ENCODE results near the gene DLG5.
"Not testable (repeated sequence)": the region's sequence is repeated elsewhere in the genome, so short reads cannot be mapped to it uniquely, and the experiment has no call there.

The DLG5 gene

DNA sequence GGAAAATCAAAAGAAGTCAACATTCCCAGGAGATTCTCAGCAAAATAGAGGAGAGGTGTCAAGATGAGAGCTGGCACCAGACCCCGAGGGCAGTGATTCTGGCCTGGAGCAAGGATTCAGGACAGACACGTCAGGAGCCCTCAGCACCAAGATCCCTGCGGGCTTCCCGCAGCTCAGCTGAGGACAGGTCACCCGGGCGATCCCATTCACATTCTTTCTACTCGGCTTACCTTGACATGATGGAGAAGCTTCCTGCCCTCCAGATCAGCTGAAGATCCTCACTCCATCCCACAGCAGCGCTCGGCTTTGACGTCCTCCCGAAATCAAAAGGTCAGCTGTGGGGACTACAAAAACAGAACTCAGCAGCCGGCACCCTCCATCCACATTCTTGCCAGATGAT is 139.1 kb downstream of the DLG5 start:
- no peak for DNase-seq

DNA sequence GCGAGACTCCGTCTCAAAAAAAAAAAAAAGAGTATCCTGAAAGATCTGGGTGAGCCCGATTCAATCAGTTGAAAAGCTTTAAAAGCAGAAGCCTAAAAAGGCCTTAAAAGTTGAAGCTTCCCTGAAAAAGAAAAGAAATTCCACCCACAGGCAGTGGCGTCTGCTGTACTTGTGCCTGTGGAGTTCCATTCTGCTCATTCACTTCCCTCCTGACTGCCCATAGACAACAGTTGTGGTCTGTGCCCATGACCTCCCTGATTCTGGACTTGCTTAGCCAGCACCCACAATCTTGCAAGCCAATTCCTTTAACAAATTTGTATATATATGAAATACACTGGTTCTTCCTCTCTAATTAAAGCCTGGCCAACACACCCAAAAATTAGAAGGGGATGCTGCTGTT is 141.7 kb downstream of the DLG5 start:
- no peak for DNase-seq

DNA sequence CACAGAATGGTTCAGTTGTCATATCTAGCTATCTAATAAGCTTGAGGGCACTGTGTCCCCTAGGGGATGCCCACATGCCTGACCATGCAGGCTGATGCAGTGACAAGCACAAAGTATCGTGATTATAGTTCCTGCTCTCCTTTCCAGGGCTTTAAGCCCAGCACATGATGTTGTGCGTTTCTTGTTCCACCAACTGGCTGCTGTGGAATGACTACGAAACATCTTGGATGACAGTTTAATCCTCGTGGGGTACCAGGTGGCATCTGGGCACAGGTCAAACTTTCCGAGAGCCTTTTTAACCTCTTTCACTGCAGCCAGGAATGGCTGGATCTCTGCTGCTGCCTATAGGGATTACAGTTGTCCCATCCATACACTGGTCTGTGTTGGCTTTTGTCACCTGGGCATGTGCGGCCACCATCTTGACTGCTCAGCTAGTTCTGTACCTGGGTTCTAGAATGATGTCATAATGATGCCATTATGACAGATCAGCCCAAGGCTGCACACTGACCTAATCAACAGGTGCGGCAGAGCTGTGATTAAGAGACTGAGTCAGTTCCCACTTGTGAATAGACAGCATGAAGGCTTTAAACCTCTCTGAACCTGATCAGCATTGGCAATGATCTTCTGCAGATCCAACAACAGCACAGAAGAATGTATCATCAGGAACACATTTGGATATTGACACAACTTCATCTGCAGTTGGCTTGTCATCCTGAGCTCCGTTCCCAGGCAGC is 144.1 kb downstream of the DLG5 start:
- no peak for DNase-seq

DNA sequence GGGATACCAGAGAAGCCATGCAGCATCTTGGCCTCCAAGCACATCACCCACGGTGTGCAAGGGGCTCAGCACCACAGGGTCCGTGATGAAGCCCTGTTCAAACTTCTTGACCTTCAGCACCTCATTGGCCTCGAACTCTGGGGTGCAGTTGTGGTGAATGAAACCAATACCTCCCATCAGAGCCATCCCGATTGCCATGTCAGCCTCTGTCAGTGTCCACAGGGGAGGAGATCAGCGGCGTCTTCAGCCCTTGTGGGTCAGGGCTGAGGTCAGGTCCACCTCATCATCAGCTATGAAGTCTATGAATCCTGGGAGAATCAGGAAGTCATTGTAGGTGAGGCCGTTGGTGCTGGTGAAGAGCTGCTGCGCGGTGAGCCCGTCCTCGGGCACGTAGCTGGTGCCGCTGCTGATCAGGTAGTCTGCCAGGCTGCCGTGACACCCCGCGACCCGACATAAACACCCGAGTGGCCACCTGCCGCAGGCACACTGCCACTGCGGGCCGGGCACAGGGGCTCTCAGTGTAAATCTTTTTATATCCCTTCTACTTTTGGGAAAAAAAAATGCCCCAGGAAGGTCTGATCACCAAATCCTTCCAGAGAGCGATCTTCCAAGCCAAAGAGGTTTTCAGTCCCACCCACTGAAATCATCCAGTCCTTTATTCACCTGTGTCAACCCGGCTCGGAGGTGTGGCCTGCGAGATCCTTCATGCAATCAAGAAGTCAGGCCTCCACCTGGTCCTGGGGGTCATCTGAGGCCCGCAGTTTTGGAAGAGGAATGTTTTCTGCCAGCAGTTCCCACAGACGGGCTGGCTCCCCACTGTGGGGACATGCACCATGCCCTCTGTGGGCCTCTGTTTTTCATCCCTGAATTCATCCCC is 144.9 kb downstream of the DLG5 start:
- no peak for DNase-seq

DNA sequence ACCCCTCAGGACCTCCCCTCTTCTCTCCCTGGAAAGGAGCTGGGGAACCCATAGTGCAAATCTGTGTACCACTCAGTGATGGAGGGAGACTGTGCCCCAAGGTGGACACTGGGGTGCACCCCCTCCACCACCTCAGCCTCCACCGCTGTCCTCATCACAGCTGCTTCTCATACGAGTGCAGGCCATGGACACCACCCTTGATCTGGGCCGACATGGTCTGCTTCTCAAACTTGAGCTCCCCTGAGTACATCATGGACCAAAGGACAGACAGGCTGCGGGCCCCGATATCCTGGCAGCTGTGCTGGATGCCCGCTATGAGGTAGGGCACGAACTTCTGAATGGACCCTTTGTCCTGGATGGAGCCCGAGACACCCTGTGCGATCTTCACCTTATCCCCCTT is 146.4 kb downstream of the DLG5 start:
- DNase-seq: no peak

DNA sequence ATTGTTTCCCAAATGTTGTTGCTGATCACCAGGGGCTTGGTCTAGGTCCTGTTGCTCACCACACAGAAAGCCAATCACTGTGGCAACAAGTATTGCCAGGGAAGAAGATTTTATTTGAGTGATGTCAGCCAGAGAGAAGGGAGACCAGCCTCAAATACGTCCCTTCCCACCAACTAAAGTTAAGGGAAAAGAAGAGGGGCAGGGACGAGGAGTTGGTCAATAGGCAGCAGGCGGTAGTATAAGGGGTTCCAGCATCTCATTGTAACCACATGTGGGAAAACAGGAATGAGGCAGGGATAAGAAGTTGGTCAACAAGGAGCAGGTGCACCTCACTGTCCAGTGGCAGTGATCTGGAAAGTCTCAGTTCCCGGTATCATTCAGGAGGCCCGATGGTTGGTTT is 150.1 kb downstream of the DLG5 start:
- no peak for DNase-seq

DNA sequence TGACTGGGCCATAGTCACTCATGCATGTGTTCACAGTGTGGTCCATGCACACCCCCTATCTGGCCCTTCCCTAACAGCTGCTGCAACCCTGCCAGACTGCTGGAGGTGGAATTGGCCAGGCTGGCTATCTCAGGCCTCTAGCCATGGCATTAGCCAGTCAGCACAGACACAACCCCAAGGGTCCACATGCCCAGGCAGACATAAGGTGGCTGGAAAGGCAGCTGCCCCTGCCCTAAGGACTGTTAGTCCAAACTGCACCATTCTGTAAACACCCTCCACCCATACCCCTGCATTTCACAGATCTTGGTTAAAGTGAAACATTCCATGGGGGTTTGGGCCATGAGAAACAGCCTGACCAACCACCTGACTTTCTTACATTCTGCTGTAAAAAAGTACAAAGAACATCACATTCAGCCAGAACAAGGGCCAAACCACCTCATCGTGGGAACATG is 151.6 kb downstream of the DLG5 start:
- DNase-seq: no peak

DNA sequence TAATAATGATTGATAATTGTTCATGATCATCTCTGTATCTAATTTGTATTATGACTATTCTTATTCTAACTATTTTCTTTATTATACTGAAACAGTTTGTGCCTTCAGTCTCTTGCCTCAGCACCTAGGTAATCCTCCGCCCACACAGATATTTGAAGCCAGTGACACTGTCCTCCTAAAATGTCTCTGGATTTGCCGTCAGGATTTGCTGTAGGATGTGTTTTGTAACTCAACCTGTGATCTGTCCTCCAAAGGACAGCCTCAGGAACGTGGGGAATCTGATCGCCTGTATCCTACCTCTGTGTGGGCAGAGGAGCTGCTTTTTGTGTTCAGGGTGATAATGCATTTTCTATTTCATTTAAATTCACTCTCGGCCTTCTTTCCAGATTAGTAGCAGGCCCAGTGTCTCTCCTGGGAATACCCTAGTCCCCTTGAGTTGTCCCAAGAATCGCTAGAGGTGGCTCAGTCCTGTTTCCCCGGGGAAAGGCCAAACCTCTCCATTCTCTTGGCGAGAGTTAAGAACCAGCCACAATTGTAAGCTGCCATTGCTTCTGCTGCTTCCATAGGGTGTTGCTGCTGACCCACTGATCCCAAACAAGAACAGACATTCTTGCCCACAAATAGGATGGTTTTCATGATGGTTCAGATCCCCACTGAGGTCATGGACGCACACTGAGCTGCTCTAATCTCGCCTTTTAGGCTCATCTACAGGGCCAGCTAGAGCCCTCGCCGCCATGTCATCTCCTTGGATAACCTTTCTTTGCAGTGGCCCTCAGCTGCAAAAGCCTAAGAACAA is 152.7 kb downstream of the DLG5 start:
- DNase-seq: no peak

DNA sequence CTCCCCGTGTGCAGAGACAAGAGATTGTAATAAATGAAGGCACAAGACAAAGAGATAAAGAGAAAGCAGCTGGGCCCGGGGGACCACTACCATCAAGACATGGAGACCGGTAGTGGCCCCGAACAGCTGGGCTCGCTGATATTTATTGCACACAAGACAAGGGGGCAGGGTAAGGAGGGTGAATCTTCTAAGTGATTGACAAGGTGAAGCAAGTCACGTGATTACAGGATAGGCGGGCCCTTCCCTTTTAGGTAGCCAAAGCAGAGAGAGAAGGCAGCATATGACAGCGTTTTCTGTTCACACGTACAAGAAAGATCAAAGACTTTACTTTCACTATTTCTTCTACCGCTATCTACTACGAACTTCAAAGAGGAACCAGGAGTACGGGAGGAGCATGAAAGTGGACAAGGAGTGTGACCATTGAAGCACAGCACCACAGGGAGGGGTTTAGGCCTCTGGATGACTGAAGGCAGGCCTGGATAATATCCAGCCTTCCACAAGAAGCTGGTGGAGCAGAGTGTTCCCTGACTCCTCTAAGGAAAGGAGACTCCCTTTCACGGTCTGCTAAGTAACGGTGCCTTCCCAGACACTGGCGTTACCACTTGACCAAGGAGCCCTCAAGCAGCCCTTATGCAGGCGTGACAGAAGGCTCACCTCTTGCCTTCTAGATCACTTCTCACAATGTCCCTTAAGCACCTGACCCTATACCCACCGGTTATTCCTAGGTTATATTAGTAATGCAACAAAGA is 153.5 kb downstream of the DLG5 start:
- DNase-seq: not testable (repeated sequence)

DNA sequence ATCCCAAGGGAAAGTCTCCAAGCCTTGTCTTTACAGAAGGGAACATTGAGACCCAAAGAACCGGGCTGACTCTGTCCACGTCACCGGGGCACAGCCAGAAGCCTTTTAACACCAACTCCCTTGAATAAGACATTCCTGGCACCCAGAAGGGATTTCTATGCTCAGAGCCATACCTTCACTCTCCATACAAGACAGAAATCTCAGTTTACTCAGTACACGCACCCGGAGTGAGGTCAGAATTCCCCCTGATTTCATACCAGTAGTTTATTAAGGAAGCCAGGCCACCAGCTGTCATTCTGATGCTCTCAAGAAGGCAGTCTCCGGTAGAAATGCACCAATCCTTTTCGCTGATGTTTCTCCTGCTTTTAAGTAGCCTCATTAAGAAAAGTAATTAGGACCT is 154.7 kb downstream of the DLG5 start:
- no peak for DNase-seq

DNA sequence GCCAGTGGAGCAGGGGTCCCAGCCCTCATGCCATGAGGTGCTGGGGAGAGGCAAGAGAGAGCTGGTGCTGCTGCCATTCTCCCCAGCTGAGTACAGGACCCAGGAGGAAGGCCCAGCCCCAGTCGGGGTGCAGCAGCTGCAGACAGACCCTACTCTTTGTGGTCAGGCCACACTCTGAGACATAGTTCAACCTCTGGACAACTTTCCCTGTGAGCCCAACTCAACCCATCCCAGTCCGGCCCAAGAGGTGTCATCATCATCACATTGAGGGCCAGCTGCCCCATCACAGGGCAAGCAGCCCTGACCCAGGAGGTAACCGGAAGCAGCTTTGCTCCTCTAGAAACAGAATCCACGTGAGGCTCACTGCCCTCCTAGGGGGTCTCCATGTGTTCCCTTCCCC is 155.1 kb downstream of the DLG5 start:
- no peak for DNase-seq

DNA sequence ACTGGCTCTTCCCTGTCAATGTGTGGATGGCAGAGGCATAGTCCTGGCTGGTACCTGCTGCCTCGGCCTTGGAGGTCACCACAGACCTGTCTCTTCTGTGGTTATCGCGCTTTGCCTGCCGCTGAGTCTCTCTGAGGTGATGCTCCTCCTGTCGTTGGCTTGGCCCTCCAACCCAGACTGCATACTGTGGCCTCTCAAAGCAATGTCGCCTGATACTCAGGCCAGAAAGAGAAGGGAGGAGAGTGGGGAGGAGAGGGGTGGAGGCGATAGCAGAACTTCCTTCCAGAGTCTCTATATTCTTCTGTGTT is 155.7 kb downstream of the DLG5 start:
- no peak for DNase-seq

DNA sequence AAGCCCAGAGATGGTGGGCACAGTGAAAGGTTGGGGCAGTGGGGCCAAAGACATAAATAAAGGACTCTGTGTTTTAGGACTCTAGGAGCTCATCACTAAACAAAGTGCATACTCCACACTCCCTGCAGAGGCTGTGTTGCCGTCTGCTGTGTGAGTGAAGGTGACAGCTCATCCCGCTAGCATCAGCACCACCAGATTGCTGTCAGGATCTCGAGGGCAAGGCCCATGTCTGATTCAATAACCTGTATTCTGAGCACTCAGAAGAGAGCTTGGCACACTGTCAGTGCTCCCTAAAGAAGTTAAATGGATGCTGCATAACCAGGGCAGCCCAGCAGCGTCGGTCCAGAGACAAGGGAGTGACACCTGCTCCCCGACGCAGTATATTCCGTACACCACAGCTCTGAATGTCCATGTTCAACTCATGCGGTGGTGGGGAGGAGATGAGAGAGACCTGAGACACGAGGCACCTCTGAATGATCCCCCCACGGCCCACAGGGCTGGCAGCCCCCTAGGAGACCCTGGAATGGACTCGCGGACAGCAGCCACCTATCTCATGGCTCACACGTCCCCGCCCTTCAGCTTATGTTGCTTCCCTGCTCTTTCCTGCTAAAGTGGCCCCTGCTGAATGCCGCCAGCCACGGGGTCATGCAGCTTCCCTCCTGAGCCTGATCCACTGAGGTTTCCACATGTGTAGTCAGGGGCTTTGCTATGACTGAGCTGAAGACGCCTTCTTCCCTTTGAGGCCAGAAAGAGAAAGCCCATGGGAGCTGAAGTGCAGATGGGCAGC is 156.3 kb downstream of the DLG5 start:
- DNase-seq: no peak

DNA sequence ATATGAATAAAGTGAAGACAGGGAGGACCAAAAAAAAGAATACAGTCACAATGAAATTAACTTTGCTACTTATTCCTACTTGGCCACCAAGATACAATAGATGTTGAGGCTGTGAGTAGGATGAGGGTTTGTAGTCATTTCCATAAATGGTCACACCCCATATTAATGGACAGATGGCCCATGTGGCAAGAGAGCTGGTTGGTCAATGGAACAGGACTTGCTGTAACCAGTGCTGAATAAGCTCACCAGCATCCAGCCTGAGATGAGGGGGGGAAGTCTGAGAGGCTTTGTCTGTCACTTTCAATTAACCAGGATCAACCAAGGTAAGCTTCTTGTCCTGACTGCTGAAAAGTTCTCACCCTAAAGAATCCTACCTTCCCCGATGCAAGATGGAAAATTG is 158.5 kb downstream of the DLG5 start:
- no peak for DNase-seq

DNA sequence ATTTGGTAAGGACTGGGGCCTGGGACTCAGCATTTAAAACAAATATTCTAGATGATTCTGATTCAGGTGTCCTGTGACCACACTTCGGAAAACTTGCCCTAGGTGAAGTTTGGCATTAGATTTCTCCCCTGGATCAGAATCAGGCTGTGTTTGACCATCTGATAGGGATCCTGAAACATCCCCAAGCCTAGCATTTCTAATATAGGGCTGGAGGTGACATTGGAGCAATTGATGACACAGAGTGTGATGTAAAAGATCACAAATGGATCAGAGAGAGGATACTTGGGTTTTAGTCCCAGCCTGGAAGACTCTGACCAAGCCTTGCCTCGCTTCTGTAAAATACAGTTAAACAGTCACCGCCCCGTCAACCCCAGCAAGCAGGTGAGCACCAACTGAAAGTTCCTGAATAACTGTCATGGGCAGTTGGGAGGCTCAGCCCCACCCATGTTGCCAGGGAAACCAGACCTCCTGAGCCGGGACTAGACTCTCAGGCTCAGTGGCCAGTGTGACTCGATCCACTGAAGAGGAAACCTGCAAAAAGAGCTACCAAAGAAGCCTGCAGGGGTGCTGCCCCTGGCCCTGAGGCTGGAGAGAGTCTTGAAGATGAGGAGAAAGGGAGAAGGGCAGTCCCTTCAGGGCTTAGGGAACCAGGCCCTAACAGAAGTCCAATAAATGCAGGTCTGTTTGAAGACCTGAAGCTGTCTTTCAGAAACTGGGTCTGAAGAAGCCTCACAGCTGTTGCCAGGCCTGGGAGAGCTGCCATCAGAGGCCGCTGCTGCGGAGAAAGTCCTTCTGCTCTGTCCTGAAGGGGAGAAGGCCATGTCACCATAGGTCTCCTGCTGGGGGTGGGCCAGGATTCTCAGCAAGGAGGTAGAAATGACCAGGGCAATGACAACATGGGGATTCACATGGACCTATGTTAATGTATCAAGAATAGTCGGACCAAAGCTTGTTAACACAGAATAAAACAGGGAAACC is 162.8 kb downstream of the DLG5 start:
- no peak for DNase-seq

DNA sequence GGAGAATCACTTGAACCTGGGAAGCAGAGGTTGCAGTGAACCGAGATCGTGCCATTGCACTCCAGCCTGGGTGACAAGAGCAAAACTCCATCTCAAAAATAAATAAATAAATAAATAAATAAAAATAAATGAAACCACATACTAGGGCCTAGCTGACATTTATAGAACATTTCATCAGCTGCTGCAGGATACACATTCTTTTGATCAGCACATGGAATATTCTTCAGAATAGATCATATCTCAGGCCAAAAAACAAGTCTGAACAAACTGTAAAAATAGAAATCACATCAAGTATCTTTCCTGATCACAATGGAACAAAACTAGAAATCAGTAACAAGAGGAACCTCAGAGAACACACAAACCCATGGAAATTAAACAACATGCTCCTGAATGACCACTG is 168.1 kb downstream of the DLG5 start:
- not testable (repeated sequence) for DNase-seq

DNA sequence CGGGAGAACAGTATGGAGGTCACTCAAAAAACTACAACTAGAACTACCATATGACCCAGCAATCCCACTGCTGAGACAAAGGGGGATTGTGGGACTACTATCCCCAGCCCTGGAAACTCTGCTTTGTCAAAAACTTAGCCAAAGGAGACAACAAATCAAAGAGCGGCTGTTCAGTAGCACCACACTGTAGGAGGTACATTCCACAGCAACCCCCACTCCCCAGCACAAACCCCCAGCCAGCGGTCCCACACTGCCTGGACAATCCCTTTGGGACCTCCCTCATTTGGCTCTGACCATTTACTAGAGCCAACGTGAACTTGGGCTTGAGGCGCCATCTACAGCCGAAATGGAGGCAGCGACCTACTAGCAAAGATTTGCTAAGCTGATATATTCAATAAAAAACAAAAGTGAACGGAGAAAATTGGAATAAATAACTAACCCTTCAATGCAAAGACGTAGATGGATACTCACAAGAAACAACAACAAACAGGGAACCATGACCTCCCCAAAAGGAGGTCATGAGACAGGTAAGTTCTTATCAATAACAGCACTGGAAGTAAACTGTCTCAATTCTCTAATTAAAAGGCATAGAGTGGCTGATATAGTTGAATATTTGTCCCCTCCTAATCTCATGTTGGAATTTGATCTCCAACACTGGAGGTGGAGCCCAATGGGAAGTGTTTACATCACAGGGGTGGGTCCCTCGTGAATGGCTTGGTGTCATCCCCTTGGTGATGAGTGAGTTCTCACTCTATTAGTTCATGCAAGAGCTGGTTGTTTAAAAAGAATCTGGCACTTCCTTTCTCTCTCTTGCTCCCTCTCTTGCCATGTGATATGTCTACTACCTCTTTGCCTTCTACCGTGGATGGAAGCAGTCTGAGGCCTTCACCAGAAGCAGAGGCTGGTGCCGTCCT is 170.0 kb downstream of the DLG5 start:
- peak; percentile 12 for DNase-seq

DNA sequence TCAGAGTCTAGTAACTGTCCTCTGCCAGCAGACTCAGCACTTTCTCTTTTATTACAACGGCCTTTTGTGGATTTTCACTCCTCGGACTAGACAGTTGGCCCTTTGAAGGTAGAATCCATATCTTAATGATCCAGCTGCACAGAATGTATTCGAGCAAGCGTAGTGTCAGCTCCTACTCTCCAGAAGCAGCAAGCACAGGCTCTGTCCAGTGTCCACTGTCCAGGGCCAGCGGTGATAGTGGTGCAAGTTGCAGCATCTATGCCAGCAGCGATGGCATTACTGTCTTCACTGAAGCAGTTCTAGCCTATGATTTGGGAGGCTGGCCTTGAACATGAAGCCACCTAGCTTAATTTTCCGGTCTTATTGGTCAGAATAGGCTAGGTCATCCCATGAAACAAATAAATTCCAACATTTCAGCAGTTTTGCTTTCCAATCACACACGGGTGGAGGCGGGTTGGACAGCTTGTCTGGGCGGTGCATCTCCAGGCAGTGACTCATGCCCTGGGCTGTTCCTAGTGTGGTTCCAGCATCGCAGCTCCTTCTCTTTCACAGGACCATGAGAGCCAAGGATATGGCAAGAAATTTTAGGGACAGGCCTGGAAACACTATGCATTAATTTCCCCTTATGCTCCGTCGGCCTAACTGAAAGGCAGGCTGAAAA is 180.4 kb downstream of the DLG5 start:
- no peak for DNase-seq

DNA sequence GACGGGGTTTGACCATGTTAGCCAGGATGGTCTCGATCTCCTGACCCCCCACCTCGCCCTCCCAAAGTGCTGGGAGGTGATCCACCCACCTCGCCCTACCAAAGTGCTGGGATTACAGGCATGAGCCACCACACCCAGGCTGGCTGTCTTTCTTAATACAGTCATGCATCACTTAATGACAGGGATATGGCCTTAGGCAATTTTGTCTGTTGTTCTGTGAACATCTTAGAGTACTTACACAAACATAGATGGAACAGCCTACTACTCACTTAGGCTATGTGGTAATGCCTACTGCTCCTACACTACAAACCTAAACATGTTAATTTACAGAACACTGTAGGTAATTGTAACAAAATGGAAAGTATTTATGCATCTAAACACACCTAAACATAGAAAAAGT is 182.3 kb downstream of the DLG5 start:
- no peak for DNase-seq
